NCI-H510A treated with DMSO at 0.1 percent for 48 hours (cell line): ENCODE results near the gene EVI5.
"Not testable (repeated sequence)": the region's sequence is repeated elsewhere in the genome, so short reads cannot be mapped to it uniquely, and the experiment has no call there.

Source experiments
- DNase-seq: peaks from one replicate; lab custom pipeline; 2025; lab: John Stamatoyannopoulos, UW

Gene EVI5

GRCh38 chr1:92747735-92748134, 37.2 kb downstream of the EVI5 start:
- no peak for DNase-seq

- not testable (repeated sequence) for DNase-seq
Measured at GRCh38 chr1:92746255-92746654, 38.7 kb downstream of the EVI5 start.

- DNase-seq, result no peak
Measured at GRCh38 chr1:92743221-92743620, 41.7 kb downstream of the EVI5 start.

- peak; percentile 58 for DNase-seq
Measured at GRCh38 chr1:92739669-92740524, 45.0 kb downstream of the EVI5 start.

- DNase-seq, result peak; percentile 53
Measured at GRCh38 chr1:92736395-92736794, 48.5 kb downstream of the EVI5 start.

- DNase-seq, result no peak
Measured at GRCh38 chr1:92730476-92730875, 54.4 kb downstream of the EVI5 start.

GRCh38 chr1:92728697-92729096, 56.2 kb downstream of the EVI5 start:
- DNase-seq, result no peak

- DNase-seq, result not testable (repeated sequence)
Measured at GRCh38 chr1:92723713-92724112, 61.2 kb downstream of the EVI5 start.

GRCh38 chr1:92721886-92722285, 63.0 kb downstream of the EVI5 start:
- DNase-seq, result no peak

- DNase-seq, result not testable (repeated sequence)
Measured at GRCh38 chr1:92721157-92721556, 63.8 kb downstream of the EVI5 start.

- not testable (repeated sequence) for DNase-seq
Measured at GRCh38 chr1:92715476-92715951, 69.4 kb downstream of the EVI5 start.

GRCh38 chr1:92713939-92714338, 71.0 kb downstream of the EVI5 start:
- DNase-seq, result no peak

- DNase-seq, result peak; percentile 15
Measured at GRCh38 chr1:92711473-92712165, 73.3 kb downstream of the EVI5 start.

- DNase-seq, result peak; percentile 85
Measured at GRCh38 chr1:92709738-92710137, 75.2 kb downstream of the EVI5 start.

GRCh38 chr1:92708368-92708950, 76.4 kb downstream of the EVI5 start:
- peak; percentile 78 for DNase-seq

- DNase-seq, result peak; percentile 71
Measured at GRCh38 chr1:92707709-92708108, 77.2 kb downstream of the EVI5 start.

GRCh38 chr1:92707292-92707691, 77.6 kb downstream of the EVI5 start:
- DNase-seq, result peak; percentile 62

GRCh38 chr1:92705446-92705845, 79.5 kb downstream of the EVI5 start:
- no peak for DNase-seq

- no peak for DNase-seq
Measured at GRCh38 chr1:92701147-92701546, 83.8 kb downstream of the EVI5 start.

- no peak for DNase-seq
Measured at GRCh38 chr1:92698932-92699331, 86.0 kb downstream of the EVI5 start.

- no peak for DNase-seq
Measured at GRCh38 chr1:92695104-92695503, 89.8 kb downstream of the EVI5 start.

GRCh38 chr1:92691925-92692324, 93.0 kb downstream of the EVI5 start:
- DNase-seq, result no peak
